IPS-20b (cell line): Measurements from ENCODE around the gene RDH5.
A peak's percentile ranks its signal among the peaks of the same experiment; 100 is the strongest.
"Not testable (repeated sequence)": the region's sequence is repeated elsewhere in the genome, so short reads cannot be mapped to it uniquely, and the experiment has no call there.

ENCODE experiments used
- H3K27ac ChIP-seq: one replicate; pipeline ENCODE4 v1.5.1; 2013; ENCODE audit warnings: low read length
- H3K27me3 ChIP-seq: 2 replicates; pipeline ENCODE4 v1.6.1; 2013; ENCODE audit warnings: mild to moderate bottlenecking, low read length, inconsistent platforms; ENCODE audit not compliant: insufficient read depth
- H3K36me3 ChIP-seq: 2 replicates; pipeline ENCODE4 v1.6.1; 2013; ENCODE audit warnings: low read depth, mild to moderate bottlenecking, inconsistent platforms, low read length, moderate library complexity; ENCODE audit not compliant: insufficient read depth
- H3K4me1 ChIP-seq: 2 replicates; pipeline ENCODE4 v1.6.1; 2013; ENCODE audit warnings: mild to moderate bottlenecking, control low read depth, inconsistent platforms, low read length, moderate library complexity; ENCODE audit not compliant: insufficient read depth
- H3K4me3 ChIP-seq: 2 replicates; pipeline ENCODE4 v1.5.1; 2013; ENCODE audit warnings: mild to moderate bottlenecking, low read length, inconsistent platforms
- H3K9ac ChIP-seq: 2 replicates; pipeline ENCODE4 v1.6.1; 2013; ENCODE audit warnings: low read depth, mild to moderate bottlenecking, inconsistent platforms, low read length, moderate library complexity
- H3K9me3 ChIP-seq: 2 replicates; pipeline ENCODE4 v1.6.1; 2013; ENCODE audit warnings: mild to moderate bottlenecking, low read depth, low read length, inconsistent platforms; ENCODE audit not compliant: insufficient read depth

RDH5 gene

GRCh38 chr12:55745361-55746173, 25.4 kb downstream of the RDH5 start:
- peak overlapping the region; percentile 90 for H3K9ac ChIP-seq
- peaks cover 36% of the 10 kb centered on the region for H3K4me1 ChIP-seq
- peak overlapping the region; percentile 88 for H3K27ac ChIP-seq

GRCh38 chr12:55746174-55746912, 26.1 kb downstream of the RDH5 start:
- Histone ChIP-seq H3K36me3 (peaks cover 43% of the 10 kb centered on the region), H3K9me3 (no peaks in the 10 kb centered on the region), H3K4me3 (peak overlapping the region; percentile 99), H3K27me3 (no peaks in the 10 kb centered on the region; the same call in 1 of the 2 replicates), H3K9ac (peak overlapping the region; percentile 90), H3K4me1 (peaks cover 36% of the 10 kb centered on the region), H3K27ac (peak overlapping the region; percentile 86)

More at GRCh38 chr12:55745361-55746173, 25.4 kb downstream of the RDH5 start:
- Histone ChIP-seq H3K4me3 (peak overlapping the region; percentile 99), H3K9me3 (no peaks in the 10 kb centered on the region), H3K36me3 (peaks cover 35% of the 10 kb centered on the region), H3K27me3 (no peaks in the 10 kb centered on the region; the same call in 1 of the 2 replicates)

GRCh38 chr12:55746913-55747231, 26.7 kb downstream of the RDH5 start:
- Histone ChIP-seq H3K9ac (peak overlapping the region; percentile 90), H3K4me3 (peak overlapping the region; percentile 99), H3K9me3 (no peaks in the 10 kb centered on the region), H3K36me3 (peaks cover 48% of the 10 kb centered on the region), H3K4me1 (peaks cover 34% of the 10 kb centered on the region), H3K27me3 (no peaks in the 10 kb centered on the region; the same call in 1 of the 2 replicates), H3K27ac (no peak overlapping the region)

- Histone ChIP-seq H3K36me3 (peaks cover 62% of the 10 kb centered on the region), H3K4me1 (peaks cover 31% of the 10 kb centered on the region), H3K27ac (no peak overlapping the region), H3K4me3 (no peak overlapping the region), H3K9ac (no peak overlapping the region), H3K27me3 (no peaks in the 10 kb centered on the region), H3K9me3 (no peaks in the 10 kb centered on the region)
Measured at GRCh38 chr12:55748230-55748993, 28.2 kb downstream of the RDH5 start.

- Histone ChIP-seq H3K9ac (no peak overlapping the region), H3K36me3 (peaks cover 85% of the 10 kb centered on the region), H3K4me3 (no peak overlapping the region), H3K27me3 (no peaks in the 10 kb centered on the region), H3K4me1 (no peaks in the 10 kb centered on the region), H3K9me3 (no peaks in the 10 kb centered on the region), H3K27ac (no peak overlapping the region)
Measured at GRCh38 chr12:55755246-55755645, 35.1 kb downstream of the RDH5 start.

- no peak overlapping the region for H3K27ac ChIP-seq
- H3K36me3 ChIP-seq: peaks cover 80% of the 10 kb centered on the region
Measured at GRCh38 chr12:55757701-55758100, 37.5 kb downstream of the RDH5 start.

GRCh38 chr12:55758575-55758974, 38.4 kb downstream of the RDH5 start:
- H3K4me1 ChIP-seq, H3K27ac ChIP-seq, H3K27me3 ChIP-seq, H3K4me3 ChIP-seq, H3K9ac ChIP-seq, H3K9me3 ChIP-seq: not testable (repeated sequence)
- H3K36me3 ChIP-seq: peaks cover 80% of the 10 kb centered on the region

More at GRCh38 chr12:55757701-55758100, 37.5 kb downstream of the RDH5 start:
- Histone ChIP-seq H3K27me3 (no peaks in the 10 kb centered on the region), H3K9ac (no peak overlapping the region), H3K4me3 (no peak overlapping the region), H3K4me1 (no peaks in the 10 kb centered on the region), H3K9me3 (no peaks in the 10 kb centered on the region)

GRCh38 chr12:55760663-55761062, 40.5 kb downstream of the RDH5 start:
- H3K9ac ChIP-seq: no peak overlapping the region
- no peaks in the 10 kb centered on the region for H3K9me3 ChIP-seq
- no peaks in the 10 kb centered on the region for H3K4me1 ChIP-seq
- peaks cover 77% of the 10 kb centered on the region for H3K36me3 ChIP-seq
- no peaks in the 10 kb centered on the region for H3K27me3 ChIP-seq
- no peak overlapping the region for H3K4me3 ChIP-seq
- H3K27ac ChIP-seq: no peak overlapping the region

GRCh38 chr12:55762646-55763045, 42.5 kb downstream of the RDH5 start:
- no peaks in the 10 kb centered on the region for H3K27me3 ChIP-seq
- H3K36me3 ChIP-seq: peaks cover 63% of the 10 kb centered on the region
- no peak overlapping the region for H3K27ac ChIP-seq
- H3K9ac ChIP-seq: no peak overlapping the region
- no peaks in the 10 kb centered on the region for H3K4me1 ChIP-seq
- no peak overlapping the region for H3K4me3 ChIP-seq
- H3K9me3 ChIP-seq: no peaks in the 10 kb centered on the region

GRCh38 chr12:55765736-55766290, 45.6 kb downstream of the RDH5 start:
- no peak overlapping the region for H3K4me3 ChIP-seq
- H3K9ac ChIP-seq: no peak overlapping the region
- no peaks in the 10 kb centered on the region for H3K9me3 ChIP-seq
- H3K27me3 ChIP-seq: no peaks in the 10 kb centered on the region
- peaks cover 51% of the 10 kb centered on the region for H3K36me3 ChIP-seq
- no peaks in the 10 kb centered on the region for H3K4me1 ChIP-seq
- no peak overlapping the region for H3K27ac ChIP-seq

- no peaks in the 10 kb centered on the region for H3K4me1 ChIP-seq
- no peaks in the 10 kb centered on the region for H3K27me3 ChIP-seq
- no peaks in the 10 kb centered on the region for H3K9me3 ChIP-seq
- H3K27ac ChIP-seq: no peak overlapping the region
- H3K36me3 ChIP-seq: peaks cover 56% of the 10 kb centered on the region
- H3K9ac ChIP-seq: no peak overlapping the region
- no peak overlapping the region for H3K4me3 ChIP-seq
Measured at GRCh38 chr12:55767156-55767555, 47.0 kb downstream of the RDH5 start.
